Fibroblast of skin of left biceps (primary cell): ENCODE results near the gene DDRGK1.
"Not testable (repeated sequence)": the region's sequence is repeated elsewhere in the genome, so short reads cannot be mapped to it uniquely, and the experiment has no call there.

Experiments
- DNase-seq, 2 experiments: peaks; one replicate each; pipeline ENCODE4 v3.0.0-alpha.2; 2013; ENCODE audit warnings: low read depth in 2 of 2

The DDRGK1 gene

DNA sequence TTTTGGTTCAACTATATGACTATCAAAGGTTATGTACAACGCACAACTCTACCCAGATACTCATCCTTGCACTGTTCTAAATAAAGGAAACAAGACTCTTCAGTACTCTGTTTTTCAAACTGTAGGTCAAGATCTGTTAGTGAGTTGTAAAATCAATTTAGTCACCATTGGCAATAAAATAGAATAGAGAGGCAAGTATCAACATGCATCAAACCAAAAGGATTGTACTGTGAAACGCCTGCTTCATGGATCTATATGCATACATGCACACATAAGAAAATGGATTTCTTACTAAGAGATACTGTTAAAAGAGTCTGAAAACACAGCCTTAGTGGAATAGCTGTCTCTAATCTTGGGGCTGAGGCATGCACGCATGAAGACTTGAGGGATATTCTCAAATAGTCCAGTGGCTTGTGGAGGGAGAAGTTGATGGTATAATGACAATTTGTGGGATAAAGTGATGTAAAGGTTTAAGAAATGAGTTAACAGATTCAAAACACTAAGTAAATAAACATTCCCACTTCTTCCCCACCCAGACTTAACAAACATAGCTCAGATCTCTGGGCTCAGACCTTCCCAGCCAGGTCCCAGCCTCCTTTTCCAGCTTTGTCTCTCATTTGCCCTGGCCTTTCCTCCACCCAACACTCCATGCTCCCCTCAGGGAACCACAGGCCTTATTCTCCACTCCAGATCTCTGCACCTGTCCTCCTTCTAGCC lies 20.4 kb downstream of the DDRGK1 start:
- DNase-seq = no peak

- DNase-seq = not testable (repeated sequence)
Measured at GRCh38 chr20:3182429-3182828, 22.1 kb downstream of the DDRGK1 start.

- no peak for DNase-seq
Measured at GRCh38 chr20:3181270-3181669, 23.2 kb downstream of the DDRGK1 start.

- no peak for DNase-seq
Measured at GRCh38 chr20:3180319-3180718, 24.2 kb downstream of the DDRGK1 start.

DNA sequence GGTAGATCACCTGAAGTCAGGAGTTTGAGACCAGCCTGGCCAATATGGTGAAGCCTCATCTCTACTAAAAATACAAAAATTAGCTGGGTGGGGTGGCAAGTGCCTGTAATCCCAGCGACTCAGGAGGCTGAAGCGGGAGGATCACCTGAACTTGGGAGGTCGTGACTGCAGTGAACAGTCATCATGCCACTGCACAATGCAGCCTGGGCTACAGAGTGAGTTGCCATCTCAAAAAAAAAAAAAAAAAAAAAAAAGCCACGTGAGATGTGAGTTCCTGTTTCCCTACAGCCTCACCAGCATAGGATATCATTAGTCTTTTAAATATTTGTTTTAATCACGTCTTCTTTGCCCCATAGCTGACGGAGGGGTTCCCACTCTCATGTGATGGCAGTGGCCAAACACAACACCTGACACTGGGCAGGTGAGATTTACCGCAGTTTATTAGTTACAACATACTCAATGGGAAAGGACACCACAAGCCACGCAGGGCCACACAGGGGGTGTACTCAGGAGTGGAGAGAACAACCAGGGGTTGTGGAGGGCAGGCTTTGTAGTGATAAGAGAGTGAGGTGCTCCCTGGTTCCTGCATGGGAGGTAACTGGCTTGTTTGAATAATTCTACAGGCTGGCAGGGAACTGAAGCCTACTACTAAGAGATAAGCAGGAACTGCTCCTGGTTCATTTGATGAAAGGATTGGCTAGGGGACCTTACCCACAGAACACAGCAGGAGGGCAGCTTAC lies 26.6 kb downstream of the DDRGK1 start:
- no peak for DNase-seq

GRCh38 chr20:3175270-3175669 lies 29.2 kb downstream of the DDRGK1 start:
- DNase-seq = no peak

DNA sequence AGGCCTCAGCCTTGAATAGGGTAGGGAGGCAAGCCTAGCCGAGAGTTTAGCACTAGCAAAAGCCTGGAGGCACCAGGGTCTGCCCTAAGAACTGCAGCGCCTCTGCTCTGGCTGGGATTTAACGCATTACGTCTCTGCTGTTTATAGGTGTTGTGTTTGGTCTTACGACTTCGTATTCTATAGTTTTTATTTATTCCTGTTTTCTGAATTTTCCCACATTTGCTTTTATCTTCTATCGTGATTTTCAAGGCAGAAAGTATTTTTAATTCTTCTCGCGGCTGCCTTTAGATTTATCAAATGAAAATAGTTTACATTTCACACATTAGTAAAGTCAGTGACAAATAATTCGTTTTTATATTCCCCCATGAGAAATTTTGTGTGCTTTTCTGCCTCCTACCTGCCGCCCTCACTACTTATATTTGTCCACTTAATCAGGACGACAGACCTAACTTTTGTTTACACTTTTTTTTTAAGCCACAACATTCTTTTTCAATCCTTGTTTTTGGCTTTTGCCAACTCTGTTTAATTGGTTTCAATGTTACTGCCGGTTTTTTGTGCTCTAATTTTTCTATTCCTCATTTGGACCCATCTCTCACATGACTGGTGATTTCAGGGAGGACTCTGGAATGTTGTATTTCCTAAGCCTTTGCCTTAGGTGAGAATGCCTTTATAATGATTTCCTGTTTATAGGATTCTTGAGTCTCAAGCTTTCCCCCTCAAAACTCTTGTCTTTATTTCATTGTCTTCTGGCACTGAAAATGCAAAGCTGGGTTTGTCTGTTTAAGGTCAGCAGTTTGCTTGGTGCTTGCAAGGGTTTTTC lies 29.8 kb downstream of the DDRGK1 start:
- no peak for DNase-seq

DNA sequence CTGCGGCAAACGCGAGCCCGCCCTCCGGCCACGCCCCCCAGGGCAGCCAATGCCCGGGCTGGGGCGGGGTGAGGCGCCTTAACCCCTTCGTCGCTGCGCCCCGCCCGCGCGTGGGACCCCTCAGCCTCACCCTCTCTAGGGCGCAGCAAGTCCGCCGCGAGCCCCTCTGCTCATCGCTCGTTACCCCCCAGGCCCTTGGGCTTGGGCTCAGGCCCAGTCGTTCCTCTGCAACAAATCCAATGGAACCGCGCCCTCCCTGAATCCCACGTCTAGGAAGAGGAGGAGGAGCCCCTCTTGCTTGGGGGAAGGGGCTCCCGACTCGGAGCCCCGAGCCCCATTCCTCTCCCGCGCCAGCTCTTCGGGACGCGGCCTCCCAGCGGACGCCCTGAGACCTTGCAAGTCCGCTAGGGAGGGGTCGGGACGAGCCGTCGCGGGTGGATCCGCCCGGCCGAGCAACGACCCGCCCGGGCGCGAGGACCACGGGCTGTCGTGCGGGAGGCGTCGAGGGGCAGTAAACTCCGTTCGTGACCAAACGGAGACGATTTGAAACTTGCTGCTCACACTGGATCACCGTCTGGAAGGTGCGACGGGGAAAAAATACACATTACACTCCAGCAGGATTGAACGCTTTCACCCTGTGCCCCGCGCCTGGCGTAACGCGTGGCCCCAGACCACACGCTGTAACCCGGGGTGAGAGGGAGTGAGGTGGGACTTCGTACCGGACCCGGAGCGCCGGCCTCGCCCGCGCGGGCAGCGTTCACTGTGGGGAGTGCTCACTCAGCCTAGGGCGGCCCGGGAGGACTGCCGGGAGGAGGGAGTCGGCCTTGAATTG lies 30.7 kb downstream of the DDRGK1 start:
- DNase-seq = peak in 1 of 2 experiments; percentile 45

DNA sequence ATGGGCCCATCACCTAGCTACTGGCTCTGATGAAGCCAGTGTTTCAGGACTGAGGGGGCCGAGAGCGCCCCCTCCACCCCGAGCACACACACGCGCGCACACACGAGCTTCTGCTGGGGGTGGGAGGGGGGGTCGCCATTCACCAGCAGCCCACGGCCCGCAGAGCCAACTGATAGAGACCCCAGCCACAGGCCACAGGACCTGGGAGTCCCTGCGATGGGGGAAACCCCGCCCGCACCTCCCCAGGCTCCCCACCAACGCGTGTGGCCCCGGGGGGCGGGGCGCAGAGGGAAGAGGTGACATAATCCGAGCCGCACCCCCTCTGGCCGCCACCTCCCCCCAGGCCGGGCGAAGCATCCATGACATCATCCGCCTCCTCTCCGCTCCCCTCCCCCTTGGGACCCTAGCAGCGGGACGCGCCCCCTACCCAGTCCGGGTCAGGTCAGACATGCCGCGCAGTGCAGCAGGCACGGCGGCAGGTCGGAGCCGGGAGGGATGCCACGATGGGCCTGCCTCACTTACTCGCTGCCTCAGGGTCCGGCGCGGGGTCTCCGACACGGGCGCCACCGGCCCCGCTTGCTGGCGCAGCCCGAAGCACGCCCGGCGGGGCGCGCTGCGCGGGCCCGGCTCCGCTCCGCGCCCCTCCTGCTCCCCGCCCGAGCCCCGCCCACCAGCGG lies 31.4 kb downstream of the DDRGK1 start, which contains the start of gene LZTS3:
Gene LZTS3, minus strand, starts transcription at position 617 of the 677 bp plus-strand sequence. CDS start 6,386 bp downstream, outside the sequence.
- no peak for DNase-seq

- no peak for DNase-seq
Measured at GRCh38 chr20:3172126-3172932, 32.2 kb downstream of the DDRGK1 start.

- DNase-seq = no peak
Measured at GRCh38 chr20:3171391-3172125, 32.9 kb downstream of the DDRGK1 start.

DNA sequence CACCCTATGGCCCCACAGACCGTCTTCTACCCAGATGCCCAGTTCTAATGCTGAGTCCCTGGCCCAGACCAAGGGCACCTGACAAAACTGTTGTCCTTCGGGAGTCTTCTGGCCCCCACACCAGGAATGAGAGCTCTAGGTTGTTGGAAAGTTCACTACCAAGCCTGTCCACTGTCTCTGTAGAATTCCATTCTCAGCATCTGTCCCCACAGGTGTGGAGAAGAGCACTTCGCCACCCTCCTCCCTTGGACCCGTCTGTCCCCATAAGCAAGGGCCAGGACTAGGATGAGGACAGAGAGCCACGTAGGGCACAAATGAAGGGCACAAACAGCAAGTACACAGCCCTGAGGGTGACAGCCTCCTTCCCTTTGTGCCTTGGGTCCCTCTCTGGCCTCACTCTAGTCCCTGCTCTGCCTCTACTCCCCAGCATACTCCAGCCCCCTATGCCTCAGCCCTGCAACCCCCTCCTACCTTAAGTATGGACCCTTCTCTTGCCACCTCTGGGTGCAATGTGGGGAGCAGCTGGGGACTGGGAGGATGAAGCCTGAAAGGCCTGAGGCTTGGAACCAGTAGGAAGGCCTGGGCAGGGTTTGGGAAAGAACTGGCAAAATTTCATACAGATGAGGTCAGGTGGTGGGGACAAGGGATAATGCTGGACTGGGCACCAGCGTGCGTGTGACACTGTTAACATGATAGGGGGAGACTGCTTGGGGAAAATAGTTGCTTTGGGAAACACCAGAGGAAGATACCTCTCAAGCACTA lies 35.5 kb downstream of the DDRGK1 start:
- DNase-seq = no peak

DNA sequence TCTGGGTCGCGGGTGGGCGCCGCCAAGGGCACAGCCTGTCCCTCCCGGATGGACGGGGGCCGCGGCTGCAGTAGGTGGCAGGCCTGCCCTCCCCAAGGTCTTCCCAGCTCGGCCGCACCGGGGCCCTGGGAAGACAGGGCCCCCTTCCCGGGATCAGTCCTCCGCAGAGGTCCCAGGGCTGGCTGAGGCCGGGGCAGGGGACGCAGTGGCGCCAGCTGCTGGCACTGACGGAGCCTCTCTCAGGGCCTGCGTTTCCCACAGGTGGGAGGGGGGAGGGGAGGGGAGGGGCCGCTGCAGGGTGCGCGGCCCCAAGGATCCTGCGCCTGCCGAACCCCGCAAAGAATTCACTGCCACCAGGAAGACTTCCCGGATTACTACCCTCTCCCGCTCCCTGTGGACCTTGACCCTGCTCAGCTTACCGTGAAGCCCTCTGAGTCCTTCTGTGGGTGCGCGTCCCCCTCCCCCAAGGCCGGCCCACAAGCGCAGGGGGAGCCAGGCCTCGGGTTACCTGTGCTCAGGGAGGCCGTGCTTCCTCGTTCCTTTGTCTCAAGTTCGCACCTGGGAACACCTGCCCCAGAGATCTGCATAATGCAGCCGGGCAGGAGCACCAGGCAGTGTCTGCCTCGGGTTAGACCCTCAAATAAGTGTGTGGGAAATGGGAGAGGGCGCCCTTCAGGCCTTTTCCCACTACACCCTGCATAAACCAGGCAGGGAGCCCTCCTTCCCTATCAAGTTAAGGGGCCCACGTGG lies 36.2 kb downstream of the DDRGK1 start:
- DNase-seq = no peak

- DNase-seq = no peak
Measured at GRCh38 chr20:3167738-3168078, 36.8 kb downstream of the DDRGK1 start.

GRCh38 chr20:3166913-3167342 lies 37.6 kb downstream of the DDRGK1 start:
- DNase-seq = no peak

DNA sequence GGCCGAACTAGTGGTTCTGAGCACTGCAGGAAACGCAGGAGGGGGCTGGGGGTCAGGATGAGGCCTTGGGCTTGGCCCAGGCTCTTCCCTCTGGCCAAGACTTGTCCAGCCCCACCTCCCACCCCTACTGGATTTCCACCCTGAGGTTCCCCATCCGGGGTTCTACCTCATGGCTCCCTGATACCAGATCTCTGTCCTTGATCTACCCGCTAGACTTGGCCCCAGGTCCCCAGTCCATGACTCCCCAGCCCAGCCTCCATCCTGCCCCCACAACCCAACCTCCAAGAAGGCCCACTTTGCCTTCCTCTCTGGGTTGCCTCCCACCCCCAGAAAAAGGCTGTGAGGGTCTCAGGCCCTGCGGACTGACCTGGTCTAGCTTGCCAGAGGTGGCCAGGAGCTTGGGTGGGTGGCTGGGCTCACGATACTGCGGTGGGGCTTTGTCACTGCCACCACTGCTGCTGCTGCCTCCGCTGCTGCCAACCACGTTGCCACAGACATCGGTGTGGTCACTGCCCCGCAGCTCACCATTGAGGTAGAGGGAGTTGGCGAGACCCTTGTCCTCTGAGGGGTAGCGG lies 38.1 kb downstream of the DDRGK1 start:
- no peak for DNase-seq
